H9 (cell line): ENCODE measurements around the gene SLC6A7. TPM values are rescaled to one million over a fixed set of nuclear protein-coding genes. Genes with fewer than 3 reads are reported as not detected.
A peak's percentile ranks its signal among the peaks of the same experiment; 100 is the strongest.

Experiments used
- DNase-seq: peaks from one replicate; pipeline ENCODE4 v3.0.0-alpha.2; 2017
- H2AFZ ChIP-seq: one replicate; pipeline ENCODE4 v1.6.1; 2013; ENCODE audit warnings: mild to moderate bottlenecking, low read length, control low read depth, moderate library complexity
- H2AK5ac ChIP-seq: 2 replicates; pipeline ENCODE4 v1.6.1; 2013; ENCODE audit warnings: low read length, control low read depth, mixed read lengths; ENCODE audit not compliant: insufficient read length
- H2BK120ac ChIP-seq: one replicate; pipeline ENCODE4 v1.6.1; 2013; ENCODE audit warnings: low read depth, mild to moderate bottlenecking, low read length, control low read depth, inconsistent platforms; ENCODE audit not compliant: poor library complexity, severe bottlenecking
- H2BK12ac ChIP-seq: 2 replicates; pipeline ENCODE4 v1.6.1; 2013; ENCODE audit warnings: low read length, control low read depth, mixed read lengths, low read depth; ENCODE audit not compliant: insufficient read length
- H2BK15ac ChIP-seq: 2 replicates; pipeline ENCODE4 v1.6.1; 2013; ENCODE audit warnings: low read depth, low read length, control low read depth
- H2BK20ac ChIP-seq: one replicate; pipeline ENCODE4 v1.6.1; 2013; ENCODE audit warnings: low read depth, mild to moderate bottlenecking, low read length, control low read depth, inconsistent platforms; ENCODE audit not compliant: poor library complexity, severe bottlenecking
- H2BK5ac ChIP-seq: 2 replicates; pipeline ENCODE4 v1.6.1; 2013; ENCODE audit warnings: low read length, control low read depth, mixed read lengths; ENCODE audit not compliant: insufficient read length
- H3K14ac ChIP-seq: 2 replicates; pipeline ENCODE4 v1.6.1; 2013; ENCODE audit warnings: low read length, control low read depth; ENCODE audit not compliant: insufficient read depth
- H3K18ac ChIP-seq: 2 replicates; pipeline ENCODE4 v1.6.1; 2013; ENCODE audit warnings: low read depth, mild to moderate bottlenecking, mixed read lengths, low read length, control low read depth; ENCODE audit not compliant: insufficient read length
- H3K23ac ChIP-seq: 2 replicates; pipeline ENCODE4 v1.6.1; 2013; ENCODE audit warnings: low read length, control low read depth, mixed read lengths, low read depth; ENCODE audit not compliant: insufficient read length
- H3K23me2 ChIP-seq: 2 replicates; pipeline ENCODE4 v1.6.1; 2013; ENCODE audit warnings: low read depth, mild to moderate bottlenecking, mixed read lengths, low read length, control low read depth; ENCODE audit not compliant: insufficient read length, poor library complexity, severe bottlenecking
- H3K27ac ChIP-seq: 2 replicates; pipeline ENCODE4 v1.5.1; 2013; ENCODE audit warnings: low read length, control low read depth, mixed read lengths, low read depth; ENCODE audit not compliant: insufficient read length
- H3K27me3 ChIP-seq: 2 replicates; pipeline ENCODE4 v1.6.1; 2013; ENCODE audit warnings: low read length, control low read depth, inconsistent platforms; ENCODE audit not compliant: insufficient read depth
- H3K4ac ChIP-seq: 2 replicates; pipeline ENCODE4 v1.6.1; 2013; ENCODE audit warnings: low read depth, mild to moderate bottlenecking, control low read depth, inconsistent platforms, low read length, moderate library complexity
- H3K4me1 ChIP-seq: 2 replicates; pipeline ENCODE4 v1.6.1; 2013; ENCODE audit warnings: low read length, control low read depth, inconsistent platforms; ENCODE audit not compliant: insufficient read depth
- H3K4me2 ChIP-seq: 2 replicates; pipeline ENCODE4 v1.6.1; 2013; ENCODE audit warnings: low read length, control low read depth, mixed read lengths; ENCODE audit not compliant: insufficient read length, insufficient read depth
- H3K56ac ChIP-seq: 2 replicates; pipeline ENCODE4 v1.6.1; 2013; ENCODE audit warnings: low read depth, mild to moderate bottlenecking, mixed read lengths, low read length, control low read depth; ENCODE audit not compliant: insufficient read length
- H3K79me1 ChIP-seq: 2 replicates; pipeline ENCODE4 v1.6.1; 2013; ENCODE audit warnings: low read depth, mild to moderate bottlenecking, moderate library complexity, low read length, control low read depth, inconsistent platforms; ENCODE audit not compliant: insufficient read depth, poor library complexity, severe bottlenecking
- H3K79me2 ChIP-seq: 2 replicates; pipeline ENCODE4 v1.6.1; 2013; ENCODE audit warnings: low read length, control low read depth, inconsistent platforms; ENCODE audit not compliant: insufficient read depth
- H3K9ac ChIP-seq: 2 replicates; pipeline ENCODE4 v1.6.1; 2013; ENCODE audit warnings: low read length, control low read depth, mixed read lengths; ENCODE audit not compliant: insufficient read length; ENCODE audit errors: extremely low read depth
- H3K9me3 ChIP-seq: one replicate; pipeline ENCODE4 v1.6.1; 2013; ENCODE audit warnings: low read depth, low read length, inconsistent platforms; ENCODE audit not compliant: control insufficient read depth
- H3T11ph ChIP-seq: one replicate; pipeline ENCODE4 v1.6.1; 2013; ENCODE audit warnings: mild to moderate bottlenecking, low read length, control low read depth, inconsistent platforms
- H4K20me1 ChIP-seq: one replicate; pipeline ENCODE4 v1.6.1; 2013; ENCODE audit not compliant: control insufficient read depth, insufficient read length, insufficient read depth
- H4K5ac ChIP-seq: 2 replicates; pipeline ENCODE4 v1.6.1; 2013; ENCODE audit warnings: low read depth, mild to moderate bottlenecking, mixed read lengths, low read length, control low read depth; ENCODE audit not compliant: insufficient read length
- H4K8ac ChIP-seq: replicated peaks from 2 replicates; pipeline ENCODE4 v1.6.1; 2013; ENCODE audit warnings: low read length, control low read depth, mixed read lengths, low read depth; ENCODE audit not compliant: insufficient read length
- H4K91ac ChIP-seq: 2 replicates; pipeline ENCODE4 v1.6.1; 2013; ENCODE audit warnings: low read depth, mild to moderate bottlenecking, moderate library complexity, mixed read lengths, low read length, control low read depth; ENCODE audit not compliant: insufficient read length
- H3K27ac Mint-ChIP-seq, 3 experiments: 2 replicates in 2 of 3; 3 replicates in 1 of 3; pipeline ENCODE4 v1.8.0; 2020 to 2021; ENCODE audit warnings: mixed read lengths in 3 of 3, mild to moderate bottlenecking in 1 of 3, moderate library complexity in 1 of 3
- H3K27me3 Mint-ChIP-seq: 2 replicates; pipeline ENCODE4 v1.8.0; 2021; ENCODE audit warnings: low read depth, mild to moderate bottlenecking, moderate library complexity, mixed read lengths
- H3K36me3 Mint-ChIP-seq, 3 experiments: 2 replicates in 2 of 3; 3 replicates in 1 of 3; pipeline ENCODE4 v1.8.0; 2020 to 2021; ENCODE audit warnings: low read depth in 3 of 3, mixed read lengths in 3 of 3; ENCODE audit not compliant: insufficient read depth in 1 of 3
- H3K4me1 Mint-ChIP-seq, 2 experiments: 2 replicates each; pipeline ENCODE4 v1.8.0; 2020; ENCODE audit warnings: mixed read lengths in 2 of 2
- H3K4me3 Mint-ChIP-seq, 2 experiments: 2 replicates in 1 of 2; 3 replicates in 1 of 2; pipeline ENCODE4 v1.8.0; 2020 to 2021; ENCODE audit warnings: mild to moderate bottlenecking in 2 of 2, mixed read lengths in 2 of 2, moderate library complexity in 1 of 2
- H3K9me3 Mint-ChIP-seq, 2 experiments: 2 replicates in 1 of 2; 3 replicates in 1 of 2; pipeline ENCODE4 v1.8.0; 2020; ENCODE audit warnings: mild to moderate bottlenecking in 2 of 2, mixed read lengths in 2 of 2, moderate library complexity in 1 of 2
- CTCF ChIP-seq: fragments of 200-600 bp; sonication (generic); conservative IDR thresholded peaks from 3 replicates; pipeline ENCODE4 v1.8.0; 2021; ENCODE audit warnings: antibody characterized with exemption, mild to moderate bottlenecking
- WGBS: extraction: QIAGEN DNeasy Blood & Tissue Kit; methylation state at CpG from one replicate; pipeline ENCODE4 v1.1.7; 2013; ENCODE audit warnings: missing lambda C conversion rate, low lambda C conversion rate, mixed read lengths; ENCODE audit not compliant: insufficient read length; ENCODE audit errors: extremely low coverage; 5-methylcytosine and 5-hydroxymethylcytosine counted together
- total RNA-seq: library from RNA; stranded (reverse); gene quantifications from 2 replicates; pipeline ENCODE4 v1.2.1, GENCODE V29; 2021

SLC6A7 gene
- total RNA-seq, 1 experiment from 2014 or later, result not detected

GRCh38 chr5:150244209-150244608, 54.3 kb downstream of the SLC6A7 start:
- Mint-ChIP-seq H3K4me1 (peaks cover 3 to 13% of the 10 kb centered on the region in 2 experiments; a peak in 3 of 4 replicates), H3K27ac (peak overlapping the region in 1 of 3 experiments; percentile 91; a peak in 1 of 7 replicates), H3K36me3 (no peaks in the 10 kb centered on the region), H3K27me3 (peaks cover 8% of the 10 kb centered on the region), H3K4me3 (no peak overlapping the region), H3K9me3 (no peaks in the 10 kb centered on the region)
- no peaks in the 10 kb centered on the region for H3K27me3 ChIP-seq
- H3K14ac ChIP-seq, result no peak overlapping the region
- no peak for DNase-seq
- no peak overlapping the region for H2BK120ac ChIP-seq
- no peaks in the 10 kb centered on the region for H3K79me1 ChIP-seq
- H3K18ac ChIP-seq, result no peak overlapping the region
- no peak overlapping the region for H3K4me2 ChIP-seq
- H3K79me2 ChIP-seq, result no peaks in the 10 kb centered on the region
- TF ChIP-seq CTCF, result no peak
- H3K23me2 ChIP-seq, result no peaks in the 10 kb centered on the region
- H2BK15ac ChIP-seq, result no peak overlapping the region
- no CpG with 5 or more reads among the region's 7 CpGs for WGBS
- no peak overlapping the region for H4K91ac ChIP-seq
- no peak overlapping the region for H2AK5ac ChIP-seq
- no peak overlapping the region for H2BK5ac ChIP-seq
- no peak overlapping the region for H3T11ph ChIP-seq
- no peak overlapping the region for H2BK12ac ChIP-seq
- no peak overlapping the region for H3K27ac ChIP-seq
- H3K9me3 ChIP-seq, result no peaks in the 10 kb centered on the region
- no peak overlapping the region for H2BK20ac ChIP-seq
- H3K23ac ChIP-seq, result no peak overlapping the region
- no peak overlapping the region for H2AFZ ChIP-seq
- no peak overlapping the region for H3K9ac ChIP-seq
- no peaks in the 10 kb centered on the region for H4K20me1 ChIP-seq
- H3K56ac ChIP-seq, result no peak overlapping the region
- H4K8ac ChIP-seq, result no peak overlapping the region
- H3K4ac ChIP-seq, result no peak overlapping the region
- no peaks in the 10 kb centered on the region; the same call in 1 of the 2 replicates for H3K4me1 ChIP-seq
- H4K5ac ChIP-seq, result no peak overlapping the region
